SJSA1 (cell line): ENCODE results near the gene ZNF57. TPM values are rescaled to one million over a fixed set of nuclear protein-coding genes. Genes with fewer than 3 reads are reported as not detected.
"Not testable (repeated sequence)": the region's sequence is repeated elsewhere in the genome, so short reads cannot be mapped to it uniquely, and the experiment has no call there.

ENCODE experiments used
- DNase-seq, 2 experiments: peaks; one replicate each; pipeline ENCODE4 v3.0.0-alpha.2; 2015 to 2020; ENCODE audit warnings: low spot score in 2 of 2, low read depth in 1 of 2
- H3K27ac ChIP-seq: fragments of 250-450 bp; sonication (Bioruptor Pico); 2 replicates; pipeline ENCODE4 v1.5.1; 2020; ENCODE audit warnings: mild to moderate bottlenecking, moderate library complexity
- H3K27me3 ChIP-seq: fragments of 250-450 bp; sonication (Bioruptor Pico); replicated peaks from 2 replicates; pipeline ENCODE4 v1.5.1; 2020; ENCODE audit warnings: mild to moderate bottlenecking, moderate library complexity
- H3K36me3 ChIP-seq: fragments of 250-450 bp; sonication (Bioruptor Pico); 2 replicates; pipeline ENCODE4 v1.5.1; 2020; ENCODE audit warnings: mild to moderate bottlenecking
- H3K4me1 ChIP-seq: fragments of 250-450 bp; sonication (Bioruptor Pico); replicated peaks from 2 replicates; pipeline ENCODE4 v1.6.1; 2021; ENCODE audit warnings: mild to moderate bottlenecking
- H3K4me3 ChIP-seq: fragments of 250-450 bp; sonication (Bioruptor Pico); 2 replicates; pipeline ENCODE4 v1.5.1; 2020; ENCODE audit warnings: mild to moderate bottlenecking
- H3K9me3 ChIP-seq: fragments of 250-450 bp; sonication (Bioruptor Pico); replicated peaks from 2 replicates; pipeline ENCODE4 v1.5.1; 2020; ENCODE audit warnings: mild to moderate bottlenecking
- total RNA-seq: library from RNA; depleted of rRNA; stranded (reverse); fragments of >200 nt; shearing (Covaris generic); gene quantifications from 2 replicates; pipeline ENCODE4 v1.2.3, GENCODE V29; 2014

ZNF57 gene
- total RNA-seq, 1 experiment from 2014 or later, result 4.3 TPM

DNA sequence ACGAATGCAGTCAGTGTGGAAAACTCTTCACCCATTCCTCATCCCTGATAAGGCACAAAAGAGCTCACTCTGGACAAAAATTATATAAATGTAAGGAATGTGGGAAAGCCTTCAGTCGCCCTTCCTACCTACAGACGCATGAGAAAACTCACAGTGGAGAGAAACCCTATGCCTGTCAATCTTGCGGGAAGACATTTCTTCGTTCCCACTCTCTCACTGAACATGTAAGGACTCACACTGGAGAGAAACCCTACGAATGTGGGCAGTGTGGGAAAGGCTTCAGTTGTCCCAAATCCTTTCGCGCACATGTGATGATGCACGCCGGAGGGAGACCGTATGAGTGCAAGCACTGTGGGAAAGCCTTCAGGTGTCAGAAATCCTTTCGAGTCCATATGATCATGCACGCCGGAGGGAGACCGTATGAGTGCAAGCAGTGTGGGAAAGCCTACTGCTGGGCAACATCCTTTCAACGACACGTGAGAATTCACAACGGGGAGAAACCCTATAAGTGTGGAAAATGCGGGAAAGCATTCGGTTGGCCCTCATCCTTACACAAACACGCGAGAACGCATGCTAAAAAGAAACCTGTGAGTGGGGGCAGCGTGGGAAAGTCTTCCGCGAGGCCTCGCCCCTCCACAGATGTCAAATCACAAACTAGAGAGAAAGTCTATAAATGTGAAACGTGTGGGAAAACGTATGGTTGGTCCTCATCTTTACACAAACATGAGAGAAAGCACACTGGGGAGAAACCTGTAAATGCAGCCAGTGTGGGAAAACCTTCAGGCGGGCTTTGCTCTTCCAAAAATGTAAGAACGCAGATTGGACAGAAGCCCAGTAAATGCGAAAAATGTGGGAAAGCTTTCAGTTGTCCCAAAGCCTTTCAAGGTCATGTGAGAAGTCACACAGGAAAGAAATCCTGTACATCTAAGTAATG, 23.1 kb upstream of the ZNF57 start:
- H3K4me3 ChIP-seq, result no peak overlapping the region
- H3K27me3 ChIP-seq, result no peaks in the 10 kb centered on the region
- peaks cover 22% of the 10 kb centered on the region for H3K9me3 ChIP-seq
- no peak overlapping the region for H3K27ac ChIP-seq
- DNase-seq, result no peak
- no peaks in the 10 kb centered on the region for H3K4me1 ChIP-seq
- H3K36me3 ChIP-seq, result no peaks in the 10 kb centered on the region

DNA sequence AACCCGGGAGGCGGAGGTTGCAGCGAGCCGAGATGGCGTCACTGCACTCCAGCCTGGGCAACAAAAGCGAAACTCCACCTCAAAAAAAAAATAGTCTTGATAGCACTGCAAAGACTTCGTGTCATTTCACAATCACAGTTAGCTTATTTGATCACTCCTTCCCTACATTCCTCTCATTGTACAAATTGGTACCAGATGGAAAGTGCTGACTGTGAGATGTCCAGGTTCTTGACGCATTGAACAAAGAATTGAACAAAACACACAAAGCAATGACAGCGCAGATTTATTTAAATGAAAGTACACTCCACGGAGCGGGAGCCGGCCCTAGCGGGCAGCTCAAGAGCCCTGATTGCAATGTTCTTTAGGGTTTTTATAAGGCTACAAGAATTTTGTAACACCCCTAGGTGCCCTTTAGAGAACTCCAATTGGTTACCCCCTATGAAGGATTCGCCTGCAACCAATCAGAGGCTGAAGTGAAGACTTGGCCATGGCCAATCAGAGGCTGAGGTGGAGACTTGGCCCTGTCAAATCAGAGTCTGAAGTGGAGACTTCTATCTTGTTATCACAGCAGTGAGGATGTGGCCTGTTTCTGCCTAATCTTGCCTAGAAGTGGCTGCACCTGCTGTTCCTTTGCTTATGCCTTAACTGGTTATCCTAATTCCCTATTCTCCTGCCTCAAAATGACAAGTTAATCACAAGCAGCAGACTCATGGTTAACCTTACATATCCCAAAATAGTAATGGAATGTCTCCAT, 16.9 kb upstream of the ZNF57 start:
- no peaks in the 10 kb centered on the region for H3K27me3 ChIP-seq
- no peaks in the 10 kb centered on the region for H3K36me3 ChIP-seq
- no peak for DNase-seq
- H3K9me3 ChIP-seq, result peaks cover 8% of the 10 kb centered on the region
- no peaks in the 10 kb centered on the region for H3K4me1 ChIP-seq
- no peak overlapping the region for H3K27ac ChIP-seq
- no peak overlapping the region for H3K4me3 ChIP-seq

DNA sequence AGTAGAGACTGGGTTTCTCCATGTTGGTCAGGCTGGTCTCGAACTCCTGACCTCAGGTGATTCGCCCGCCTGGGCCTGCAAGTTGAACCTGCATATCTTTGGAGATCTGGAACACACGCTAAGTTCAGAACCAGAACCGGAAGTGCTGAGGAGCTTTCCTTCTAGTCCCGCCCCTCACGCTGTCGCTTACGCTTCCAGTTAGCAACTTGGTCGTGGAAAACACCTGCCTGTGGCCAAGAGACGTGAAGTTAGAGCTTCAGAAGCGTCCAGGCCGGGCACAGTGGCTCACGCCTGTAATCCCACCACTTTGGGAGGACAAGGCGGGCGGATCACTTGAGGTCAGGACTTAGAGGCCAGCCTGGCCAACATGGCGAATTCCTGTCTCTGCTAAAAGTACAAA, 15.0 kb upstream of the ZNF57 start:
- H3K27me3 ChIP-seq, result no peaks in the 10 kb centered on the region
- no peaks in the 10 kb centered on the region; the same call in 1 of the 2 replicates for H3K9me3 ChIP-seq
- no peak overlapping the region for H3K27ac ChIP-seq
- H3K4me1 ChIP-seq, result no peaks in the 10 kb centered on the region
- no peaks in the 10 kb centered on the region for H3K36me3 ChIP-seq
- no peak overlapping the region for H3K4me3 ChIP-seq
- no peak for DNase-seq

DNA sequence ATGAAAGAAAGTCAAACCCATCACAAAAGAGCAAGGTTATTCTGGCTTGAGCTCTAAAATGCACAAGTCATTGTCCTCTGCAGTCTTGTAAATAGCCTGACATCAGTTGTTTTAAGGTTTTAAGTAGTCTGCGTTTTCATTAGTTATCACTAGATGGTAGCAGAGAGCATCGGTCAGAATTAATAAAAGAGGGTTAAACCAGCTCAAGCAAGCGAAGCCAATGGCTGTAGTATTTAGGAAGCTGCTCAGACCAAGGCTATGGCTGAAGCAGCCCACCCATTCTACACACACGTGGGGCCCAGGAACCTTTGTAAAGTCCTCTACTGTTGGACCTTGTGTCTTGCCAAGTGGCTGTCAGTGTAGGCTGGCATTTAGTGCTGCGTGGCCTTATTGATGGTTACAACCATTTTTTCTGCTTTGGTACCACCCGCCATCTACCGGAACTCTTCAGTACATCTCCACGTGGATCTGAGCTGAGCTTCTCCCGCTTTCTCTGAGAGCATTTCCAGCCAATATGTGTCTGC, 13.3 kb upstream of the ZNF57 start:
- no peaks in the 10 kb centered on the region for H3K4me1 ChIP-seq
- H3K36me3 ChIP-seq, result no peaks in the 10 kb centered on the region
- DNase-seq, result peak in 1 of 2 experiments; percentile 42
- H3K27ac ChIP-seq, result no peak overlapping the region
- no peak overlapping the region for H3K4me3 ChIP-seq
- H3K9me3 ChIP-seq, result no peaks in the 10 kb centered on the region; the same call in 1 of the 2 replicates
- no peaks in the 10 kb centered on the region for H3K27me3 ChIP-seq

DNA sequence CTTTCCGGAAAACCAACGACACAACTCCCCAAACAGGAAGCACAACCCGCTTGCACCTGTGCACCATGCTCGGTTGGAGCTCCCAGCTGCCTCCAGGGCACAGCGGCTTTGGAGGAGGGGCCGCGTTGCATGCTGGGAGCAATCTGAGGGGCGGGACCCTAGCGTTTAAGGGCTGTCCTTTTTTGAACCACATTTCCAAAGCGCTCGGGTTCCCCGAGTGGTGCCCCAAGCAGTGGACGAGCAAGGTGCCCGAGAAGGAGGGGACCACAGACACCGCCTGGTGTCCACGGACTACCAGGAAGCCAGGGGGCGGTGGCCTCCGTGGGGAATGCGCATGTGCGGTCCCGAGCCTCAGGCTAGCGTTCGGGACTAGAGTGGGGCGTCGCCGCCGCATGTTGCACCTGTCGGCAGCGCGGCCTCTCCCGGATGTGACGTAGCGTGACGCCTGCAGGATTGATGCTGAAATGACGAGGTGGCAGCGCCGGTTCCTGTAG, 11.9 kb upstream of the ZNF57 start:
- no peak for DNase-seq
- Histone ChIP-seq H3K9me3 (no peaks in the 10 kb centered on the region; the same call in 1 of the 2 replicates), H3K36me3 (no peaks in the 10 kb centered on the region), H3K27ac (no peak overlapping the region), H3K4me3 (no peak overlapping the region), H3K4me1 (no peaks in the 10 kb centered on the region), H3K27me3 (no peaks in the 10 kb centered on the region)

DNA sequence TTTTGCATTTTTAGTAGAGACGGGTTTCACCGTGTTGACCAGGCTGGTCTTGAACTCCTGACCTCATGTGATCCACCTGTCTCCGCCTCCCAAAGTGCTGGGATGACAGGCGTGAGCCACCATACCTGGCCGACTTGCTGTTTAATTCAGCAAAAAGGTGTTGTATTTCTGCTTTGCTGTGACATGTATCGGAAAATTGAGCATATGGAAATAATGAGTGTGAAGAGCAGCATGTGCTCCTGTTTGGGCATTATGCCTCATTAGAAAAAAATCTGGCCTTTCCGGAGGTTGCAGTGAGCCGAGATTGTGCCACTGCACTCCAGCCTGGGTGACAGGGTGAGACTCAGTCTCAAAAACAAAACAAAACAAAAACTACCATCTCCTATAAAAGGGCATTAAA, 10.2 kb upstream of the ZNF57 start:
- not testable (repeated sequence) for H3K4me1 ChIP-seq, H3K36me3 ChIP-seq, DNase-seq, H3K9me3 ChIP-seq, H3K27me3 ChIP-seq, H3K27ac ChIP-seq, H3K4me3 ChIP-seq

DNA sequence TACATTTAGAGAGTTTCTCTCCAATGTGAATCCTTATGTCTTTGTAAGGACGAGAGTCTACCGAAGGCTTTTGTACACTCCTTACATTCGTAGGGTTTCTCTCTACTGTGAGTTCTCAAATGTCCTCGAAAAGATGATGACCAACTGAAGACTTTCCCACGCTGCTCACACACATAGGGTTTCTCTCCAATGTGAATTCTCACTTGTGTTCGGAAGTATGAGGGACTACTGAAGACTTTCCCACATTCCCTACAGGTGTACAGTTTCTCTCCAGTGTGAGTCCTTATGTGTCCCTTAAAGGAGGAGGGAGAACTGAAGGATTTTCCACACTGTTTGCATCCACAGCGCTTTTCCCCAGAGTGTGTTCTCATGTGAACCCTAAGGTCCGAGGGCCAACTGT, 4.0 kb upstream of the ZNF57 start:
- Histone ChIP-seq H3K36me3 (no peaks in the 10 kb centered on the region), H3K4me1 (no peaks in the 10 kb centered on the region), H3K4me3 (no peak overlapping the region), H3K27me3 (no peaks in the 10 kb centered on the region), H3K9me3 (peaks cover 11% of the 10 kb centered on the region), H3K27ac (no peak overlapping the region)
- no peak for DNase-seq

DNA sequence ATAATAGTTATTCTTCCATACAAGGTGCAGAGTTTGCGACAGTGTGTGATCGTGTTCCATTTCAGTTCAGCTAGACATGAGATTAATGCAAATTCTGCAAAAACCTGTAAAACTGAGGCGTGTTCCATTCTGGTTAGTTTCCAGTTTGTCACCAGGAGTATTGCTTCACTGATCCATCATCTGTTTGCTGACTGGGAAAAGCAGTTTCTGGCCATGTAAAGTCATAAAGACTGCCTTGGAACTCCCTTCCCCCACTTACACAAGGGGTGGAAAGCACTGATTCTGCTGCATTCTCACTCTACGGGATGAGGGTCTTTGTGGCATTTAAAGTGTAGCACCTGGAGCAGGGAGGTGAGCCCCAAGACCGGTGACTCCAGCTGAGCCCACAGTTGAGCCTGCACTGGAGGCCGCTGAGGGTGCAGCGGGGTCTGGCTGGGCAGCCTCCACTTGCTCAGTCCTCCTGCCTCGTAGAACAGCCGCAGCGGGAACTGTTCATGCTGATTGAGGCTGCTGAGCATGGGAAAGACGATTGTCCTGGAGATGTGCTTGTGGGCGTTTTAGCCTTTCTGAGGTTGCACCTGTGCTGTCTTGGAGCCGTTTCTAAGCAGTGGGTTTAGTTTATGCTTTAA, 2.0 kb downstream of the ZNF57 start:
- Histone ChIP-seq H3K27ac (no peak overlapping the region), H3K4me3 (no peak overlapping the region), H3K36me3 (no peaks in the 10 kb centered on the region), H3K27me3 (no peaks in the 10 kb centered on the region), H3K9me3 (peaks cover 5% of the 10 kb centered on the region), H3K4me1 (no peaks in the 10 kb centered on the region)
- no peak for DNase-seq

DNA sequence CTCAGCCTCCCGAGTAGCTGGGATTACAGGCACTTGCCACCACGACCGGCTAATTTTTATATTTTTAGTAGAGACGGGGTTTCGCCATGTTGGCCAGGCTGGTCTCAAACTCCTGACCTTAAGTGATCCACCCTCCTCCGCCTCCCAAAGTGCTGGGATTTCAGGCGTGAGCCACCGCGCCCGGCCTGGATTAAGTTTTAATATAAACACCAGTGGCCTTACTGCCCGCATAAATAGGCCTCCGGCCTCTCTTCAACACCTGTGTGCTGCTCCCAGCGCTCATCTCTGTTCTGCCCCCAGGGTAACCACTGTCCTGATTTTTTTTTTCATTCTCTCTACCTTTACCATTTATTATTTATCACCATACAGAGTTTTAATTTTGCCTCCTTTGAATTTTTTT, 2.6 kb downstream of the ZNF57 start:
- H3K4me1 ChIP-seq, DNase-seq, H3K36me3 ChIP-seq, H3K27ac ChIP-seq, H3K9me3 ChIP-seq, H3K4me3 ChIP-seq, H3K27me3 ChIP-seq: not testable (repeated sequence)

DNA sequence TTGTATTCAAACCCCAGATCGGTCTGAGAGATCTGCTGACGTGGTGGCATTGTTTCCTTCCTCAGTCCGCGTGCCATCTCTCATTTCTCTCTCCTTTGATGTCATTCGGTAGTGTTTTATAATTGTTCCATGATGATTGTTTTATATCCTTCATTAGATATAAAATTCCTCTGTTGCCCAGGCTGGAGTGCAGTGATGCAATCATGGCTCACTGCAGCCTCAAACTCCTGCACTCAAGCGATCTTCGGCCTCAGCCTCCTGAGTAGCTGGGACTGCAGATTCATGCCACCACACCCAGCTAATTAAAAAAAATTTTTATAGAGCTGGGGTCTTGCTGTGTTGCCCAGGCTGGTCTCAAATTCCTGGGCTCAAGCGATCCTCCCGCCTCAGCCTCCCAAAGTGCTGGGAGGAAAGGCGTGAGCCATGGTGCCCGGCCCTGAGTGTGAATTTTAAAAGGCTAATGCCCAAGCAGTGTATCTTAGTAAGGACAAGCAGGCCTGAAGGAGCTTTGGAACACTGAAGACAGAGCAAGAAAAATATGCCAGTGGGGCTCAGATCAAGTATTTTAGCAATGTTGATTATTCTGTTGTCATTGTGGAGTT, 5.3 kb downstream of the ZNF57 start:
- Histone ChIP-seq H3K9me3 (no peaks in the 10 kb centered on the region; the same call in 1 of the 2 replicates), H3K4me1 (no peaks in the 10 kb centered on the region), H3K27me3 (no peaks in the 10 kb centered on the region), H3K36me3 (no peaks in the 10 kb centered on the region), H3K27ac (no peak overlapping the region), H3K4me3 (no peak overlapping the region)
- DNase-seq, result no peak

DNA sequence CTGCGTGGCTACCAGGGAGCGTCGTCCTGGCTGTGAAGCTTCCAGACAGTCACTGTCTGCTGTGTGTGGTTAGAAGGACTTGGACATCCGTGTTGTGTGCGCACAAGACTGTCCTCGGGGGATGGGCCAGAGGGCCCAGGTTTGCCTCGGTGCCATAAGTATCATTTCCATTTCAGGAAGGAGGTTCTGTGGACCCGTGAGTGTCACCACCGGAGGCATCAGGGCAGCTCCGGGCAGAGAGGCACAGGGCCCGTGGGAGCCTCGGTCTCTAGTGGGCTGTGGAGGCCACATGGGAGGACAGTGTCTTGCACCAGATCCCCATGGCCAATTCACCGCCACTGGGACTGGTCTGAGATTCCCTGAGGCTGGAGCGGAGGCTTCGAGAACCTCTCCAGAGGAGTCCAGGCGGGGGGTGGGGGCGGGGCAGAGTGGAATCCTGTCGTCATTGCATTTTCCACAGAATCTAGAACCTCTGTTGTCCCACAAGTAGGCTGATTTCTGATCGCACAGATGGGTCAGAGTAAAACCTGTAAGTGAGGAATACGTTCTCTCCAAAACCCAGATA, 6.0 kb downstream of the ZNF57 start:
- no peak for DNase-seq
- H3K4me1 ChIP-seq, result no peaks in the 10 kb centered on the region
- H3K27me3 ChIP-seq, result no peaks in the 10 kb centered on the region
- no peak overlapping the region for H3K4me3 ChIP-seq
- no peak overlapping the region for H3K27ac ChIP-seq
- no peaks in the 10 kb centered on the region for H3K36me3 ChIP-seq
- H3K9me3 ChIP-seq, result no peaks in the 10 kb centered on the region; the same call in 1 of the 2 replicates

DNA sequence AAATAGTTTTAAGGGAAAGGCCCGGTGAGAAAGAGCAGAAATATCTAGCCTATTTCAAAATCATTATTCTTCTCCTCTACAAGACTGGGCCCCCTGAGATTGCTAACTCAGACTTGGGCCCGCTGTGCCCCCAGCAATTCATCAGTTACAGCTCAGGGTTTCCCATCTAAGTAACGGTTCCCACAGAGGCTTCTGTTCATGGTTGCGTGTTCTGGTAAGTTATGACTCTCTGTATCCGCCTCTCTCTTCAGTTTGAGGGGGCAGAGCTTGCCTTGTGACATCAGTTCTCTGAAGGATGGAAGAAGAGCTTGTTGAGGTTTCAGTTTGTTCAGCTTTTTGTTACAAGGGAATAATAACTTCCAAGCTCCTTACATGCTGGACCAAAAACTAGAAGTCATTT, 11.6 kb downstream of the ZNF57 start:
- DNase-seq, result no peak
- H3K27me3 ChIP-seq, result no peaks in the 10 kb centered on the region
- no peak overlapping the region for H3K4me3 ChIP-seq
- no peak overlapping the region for H3K27ac ChIP-seq
- no peaks in the 10 kb centered on the region for H3K4me1 ChIP-seq
- peaks cover 16% of the 10 kb centered on the region for H3K36me3 ChIP-seq
- H3K9me3 ChIP-seq, result peaks cover 28% of the 10 kb centered on the region
